CD14-positive monocyte (primary cell): ENCODE results near the gene DESI1. TPM values are rescaled to one million over a fixed set of nuclear protein-coding genes. Genes with fewer than 3 reads are reported as not detected.

ENCODE experiments used
- DNase-seq, 3 donors: peaks; one replicate each; pipeline ENCODE4 v3.0.0-alpha.2; 2011 to 2022
- H2AFZ ChIP-seq: 2 replicates; pipeline ENCODE4 v1.6.0; 2012; ENCODE audit warnings: mild to moderate bottlenecking, low read depth, low read length, inconsistent platforms; ENCODE audit not compliant: insufficient read depth, poor library complexity, severe bottlenecking
- H3K27ac ChIP-seq, 2 donors: 1 replicate in 1 of 2; 2 replicates in 1 of 2; pipeline ENCODE4 v1.5.1; 2012 to 2013; ENCODE audit warnings: low read length in 2 of 2, control low read depth in 1 of 2, inconsistent platforms in 1 of 2, low read depth in 1 of 2, mild to moderate bottlenecking in 1 of 2
- H3K27me3 ChIP-seq, 2 donors: one replicate each; pipeline versions ENCODE4 v1.6.0 to v1.6.1; 2011 to 2013; ENCODE audit warnings: low read length in 2 of 2; ENCODE audit not compliant: control insufficient read depth in 2 of 2, insufficient read depth in 2 of 2
- H3K36me3 ChIP-seq, 2 donors: replicated peaks in 1 of 2; 1 replicate in 1 of 2; 2 replicates in 1 of 2; pipeline versions ENCODE4 v1.5.1 to v1.6.1; 2012 to 2013; ENCODE audit warnings: low read length in 2 of 2, control low read depth in 1 of 2, inconsistent platforms in 1 of 2, mild to moderate bottlenecking in 1 of 2; ENCODE audit not compliant: insufficient read depth in 2 of 2, control insufficient read depth in 1 of 2
- H3K4me1 ChIP-seq, 2 donors: 1 replicate in 1 of 2; 2 replicates in 1 of 2; pipeline versions ENCODE4 v1.5.1 to v1.6.1; 2012 to 2013; ENCODE audit warnings: low read length in 2 of 2, control low read depth in 1 of 2, inconsistent platforms in 1 of 2, mild to moderate bottlenecking in 1 of 2, moderate library complexity in 1 of 2; ENCODE audit not compliant: insufficient read depth in 2 of 2, control insufficient read depth in 1 of 2
- H3K4me2 ChIP-seq: replicated peaks from 2 replicates; pipeline ENCODE3; 2012; ENCODE audit warnings: low read length, moderate library complexity, mild to moderate bottlenecking; ENCODE audit not compliant: poor library complexity, severe bottlenecking; ENCODE audit errors: extremely low read depth
- H3K4me3 ChIP-seq, 3 experiments: fragments of 200-600 bp in 1 of 3; sonication (generic) in 1 of 3; replicated peaks in 1 of 3; 1 replicate in 2 of 3; 2 replicates in 1 of 3; pipeline ENCODE4 v1.5.1; 2011 to 2013; ENCODE audit warnings: low read length in 3 of 3, mild to moderate bottlenecking in 3 of 3, control low read depth in 2 of 3, low read depth in 2 of 3, inconsistent platforms in 1 of 3, moderate library complexity in 1 of 3
- H3K79me2 ChIP-seq: 2 replicates; pipeline ENCODE4 v1.6.0; 2012; ENCODE audit warnings: mild to moderate bottlenecking, control low read depth, inconsistent platforms, low read length, moderate library complexity; ENCODE audit not compliant: insufficient read depth
- H3K9ac ChIP-seq: 2 replicates; pipeline ENCODE4 v1.6.0; 2017; ENCODE audit warnings: low read length, mild to moderate bottlenecking; ENCODE audit not compliant: insufficient read depth, poor library complexity, severe bottlenecking
- H3K9me3 ChIP-seq, 2 donors: replicated peaks in 1 of 2; 1 replicate in 1 of 2; 2 replicates in 1 of 2; pipeline versions ENCODE4 v1.5.1 to v1.6.1; 2012 to 2013; ENCODE audit warnings: low read length in 2 of 2, control low read depth in 1 of 2; ENCODE audit not compliant: control insufficient read depth in 1 of 2, insufficient read depth in 1 of 2
- H4K20me1 ChIP-seq: 2 replicates; pipeline ENCODE4 v1.6.0; 2012; ENCODE audit warnings: mild to moderate bottlenecking, low read length, control low read depth, moderate library complexity; ENCODE audit not compliant: insufficient read depth
- H3K27ac Mint-ChIP-seq, 7 donors: one replicate each; pipeline ENCODE4 v1.8.0; 2020; ENCODE audit warnings: mild to moderate bottlenecking in 7 of 7, mixed read lengths in 7 of 7, moderate library complexity in 6 of 7, inconsistent platforms in 2 of 7
- H3K27me3 Mint-ChIP-seq, 3 donors: one replicate each; pipeline ENCODE4 v1.8.0; 2021 to 2022; ENCODE audit warnings: low read depth in 3 of 3, mild to moderate bottlenecking in 3 of 3, mixed read lengths in 3 of 3, moderate library complexity in 3 of 3, inconsistent platforms in 1 of 3
- H3K36me3 Mint-ChIP-seq, 2 donors: one replicate each; pipeline ENCODE4 v1.8.0; 2020; ENCODE audit warnings: mixed read lengths in 2 of 2, inconsistent platforms in 1 of 2, mild to moderate bottlenecking in 1 of 2
- H3K4me1 Mint-ChIP-seq: one replicate; pipeline ENCODE4 v1.8.0; 2020; ENCODE audit warnings: mild to moderate bottlenecking, mixed read lengths
- H3K4me3 Mint-ChIP-seq, 2 donors: one replicate each; pipeline ENCODE4 v1.8.0; 2020; ENCODE audit warnings: mild to moderate bottlenecking in 2 of 2, mixed read lengths in 2 of 2, moderate library complexity in 1 of 2
- H3K9me3 Mint-ChIP-seq, 7 donors: one replicate each; pipeline ENCODE4 v1.8.0; 2020 to 2022; ENCODE audit warnings: mixed read lengths in 7 of 7, mild to moderate bottlenecking in 6 of 7, moderate library complexity in 6 of 7, inconsistent platforms in 2 of 7
- WGBS: methylation state at CpG from one replicate; pipeline ENCODE4 v1.1.5; 2013; ENCODE audit warnings: missing lambda C conversion rate; ENCODE audit not compliant: insufficient coverage; 5-methylcytosine and 5-hydroxymethylcytosine counted together
- intact Hi-C, 2 donors: fragments of 100-400 bp; cut with micrococcal nuclease; formaldehyde crosslinking; loops; one replicate each; pipeline versions ENCODE4 v1.15.0 to v1.15.1; 2023
- polyA plus RNA-seq, 3 donors: library from polyadenylated mRNA; depleted of rRNA in 1 of 3; unstranded in 2 of 3; stranded (reverse) in 1 of 3; fragments of 300-500 nt in 2 of 3; fragments of >200 nt in 1 of 3; fragmentation: Illumina TruSeq in 2 of 3; gene quantifications; 1 replicate in 2 of 3; 2 replicates in 1 of 3; pipeline ENCODE4 v1.2.3, GENCODE V29; 2012 to 2021
- TF ChIP-seq, protein P1 (sequence below): fragments of 200-600 bp; IDR thresholded peaks from one replicate; pipeline ENCODE4 v1.8.0; 2022; ENCODE audit warnings: antibody characterized with exemption, mild to moderate bottlenecking

The DESI1 gene
- polyA plus RNA-seq, 3 donors: 15.8 to 33.7 (median 31.5) TPM

DNA sequence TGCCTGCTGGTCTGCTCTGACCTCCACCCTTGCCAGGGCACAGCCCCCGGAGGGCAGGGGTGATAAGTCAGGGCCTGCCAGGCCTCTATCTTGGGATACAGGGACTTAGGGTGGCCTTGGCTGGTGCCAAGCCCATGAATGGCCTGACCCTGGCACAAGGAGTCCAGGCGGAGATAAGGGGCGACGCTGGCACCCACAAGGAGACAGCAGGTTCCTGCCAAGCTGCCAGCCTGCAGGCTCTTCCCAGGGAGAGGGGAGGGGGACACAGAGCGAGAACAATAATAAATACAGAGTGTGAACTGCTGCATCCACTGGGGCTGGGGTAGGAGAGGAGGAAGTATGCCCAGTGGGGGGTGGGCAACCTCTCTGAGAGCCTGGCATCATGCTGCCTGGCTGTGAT is 59.1 kb downstream of the DESI1 start:
- H3K9me3 ChIP-seq: no peaks in the 10 kb centered on the region
- no peak overlapping the region for H3K27ac ChIP-seq
- no peaks in the 10 kb centered on the region for H3K9me3 Mint-ChIP-seq
- no peaks in the 10 kb centered on the region for H4K20me1 ChIP-seq
- H3K27ac Mint-ChIP-seq: no peak overlapping the region
- whole genome bisulfite sequencing: 89% methylated on average over 5 of the region's 5 CpGs
- no peaks in the 10 kb centered on the region for H3K79me2 ChIP-seq
- no peaks in the 10 kb centered on the region for H3K36me3 Mint-ChIP-seq
- no peaks in the 10 kb centered on the region for H3K4me1 ChIP-seq
- DNase-seq: no peak
- H2AFZ ChIP-seq: no peak overlapping the region
- no peak overlapping the region for H3K4me3 ChIP-seq
- H3K4me3 Mint-ChIP-seq: no peak overlapping the region
- no peak overlapping the region for H3K4me2 ChIP-seq
- intact Hi-C loops: no loop called here
- H3K9ac ChIP-seq: no peak overlapping the region
- H3K27me3 Mint-ChIP-seq: peaks cover 28 to 58% (median 57%) of the 10 kb centered on the region in 3 donors
- H3K4me1 Mint-ChIP-seq: no peaks in the 10 kb centered on the region
- peaks cover 0 to 27% of the 10 kb centered on the region in 2 donors for H3K27me3 ChIP-seq
- H3K36me3 ChIP-seq: no peaks in the 10 kb centered on the region
- TF ChIP-seq, protein P1, sequence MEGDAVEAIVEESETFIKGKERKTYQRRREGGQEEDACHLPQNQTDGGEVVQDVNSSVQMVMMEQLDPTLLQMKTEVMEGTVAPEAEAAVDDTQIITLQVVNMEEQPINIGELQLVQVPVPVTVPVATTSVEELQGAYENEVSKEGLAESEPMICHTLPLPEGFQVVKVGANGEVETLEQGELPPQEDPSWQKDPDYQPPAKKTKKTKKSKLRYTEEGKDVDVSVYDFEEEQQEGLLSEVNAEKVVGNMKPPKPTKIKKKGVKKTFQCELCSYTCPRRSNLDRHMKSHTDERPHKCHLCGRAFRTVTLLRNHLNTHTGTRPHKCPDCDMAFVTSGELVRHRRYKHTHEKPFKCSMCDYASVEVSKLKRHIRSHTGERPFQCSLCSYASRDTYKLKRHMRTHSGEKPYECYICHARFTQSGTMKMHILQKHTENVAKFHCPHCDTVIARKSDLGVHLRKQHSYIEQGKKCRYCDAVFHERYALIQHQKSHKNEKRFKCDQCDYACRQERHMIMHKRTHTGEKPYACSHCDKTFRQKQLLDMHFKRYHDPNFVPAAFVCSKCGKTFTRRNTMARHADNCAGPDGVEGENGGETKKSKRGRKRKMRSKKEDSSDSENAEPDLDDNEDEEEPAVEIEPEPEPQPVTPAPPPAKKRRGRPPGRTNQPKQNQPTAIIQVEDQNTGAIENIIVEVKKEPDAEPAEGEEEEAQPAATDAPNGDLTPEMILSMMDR: no peak

DNA sequence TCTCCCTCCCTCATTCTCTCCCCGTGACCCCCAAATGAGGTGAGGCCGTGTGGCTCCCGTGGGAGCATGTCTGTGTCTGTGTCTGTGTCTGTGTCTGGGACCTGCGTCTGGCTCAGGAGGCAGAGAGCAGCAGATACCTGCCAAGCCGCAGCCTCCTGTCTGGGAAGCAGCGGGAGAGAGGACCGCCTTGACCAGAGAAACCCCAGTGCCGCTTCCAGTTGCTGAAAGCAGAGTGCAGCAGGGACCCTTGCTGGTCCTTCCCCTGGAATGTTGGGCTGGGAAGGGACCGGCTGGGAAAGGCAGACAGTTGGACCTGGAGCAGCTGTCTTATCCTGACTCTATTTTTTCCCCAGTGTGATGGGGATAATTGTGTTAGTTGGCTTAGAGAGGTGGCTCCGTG is 59.5 kb downstream of the DESI1 start:
- H3K36me3 ChIP-seq: no peaks in the 10 kb centered on the region
- H3K9ac ChIP-seq: no peak overlapping the region
- no peaks in the 10 kb centered on the region for H3K9me3 ChIP-seq
- H3K4me3 Mint-ChIP-seq: no peak overlapping the region
- no peaks in the 10 kb centered on the region for H3K36me3 Mint-ChIP-seq
- no peak overlapping the region for H3K4me3 ChIP-seq
- H3K27ac ChIP-seq: no peak overlapping the region
- H3K27ac Mint-ChIP-seq: no peak overlapping the region
- H3K4me1 Mint-ChIP-seq: no peaks in the 10 kb centered on the region
- no peak for DNase-seq
- H4K20me1 ChIP-seq: no peaks in the 10 kb centered on the region
- H3K27me3 Mint-ChIP-seq: peaks cover 32 to 59% (median 58%) of the 10 kb centered on the region in 3 donors
- no peaks in the 10 kb centered on the region for H3K79me2 ChIP-seq
- H3K27me3 ChIP-seq: peaks cover 0 to 29% of the 10 kb centered on the region in 2 donors
- 79% methylated on average over 4 of the region's 10 CpGs for WGBS
- H2AFZ ChIP-seq: no peak overlapping the region
- H3K4me1 ChIP-seq: no peaks in the 10 kb centered on the region
- TF ChIP-seq, protein P1: no peak
- intact Hi-C loops: no loop called here
- no peak overlapping the region for H3K4me2 ChIP-seq
- no peaks in the 10 kb centered on the region for H3K9me3 Mint-ChIP-seq
